ENCODE data around the gene CAPN13. TPM values are rescaled to one million over a fixed set of nuclear protein-coding genes. Genes with fewer than 3 reads are reported as not detected.

Gene CAPN13
- total RNA-seq, 2 experiments from 2014 or later: not detected

DNA sequence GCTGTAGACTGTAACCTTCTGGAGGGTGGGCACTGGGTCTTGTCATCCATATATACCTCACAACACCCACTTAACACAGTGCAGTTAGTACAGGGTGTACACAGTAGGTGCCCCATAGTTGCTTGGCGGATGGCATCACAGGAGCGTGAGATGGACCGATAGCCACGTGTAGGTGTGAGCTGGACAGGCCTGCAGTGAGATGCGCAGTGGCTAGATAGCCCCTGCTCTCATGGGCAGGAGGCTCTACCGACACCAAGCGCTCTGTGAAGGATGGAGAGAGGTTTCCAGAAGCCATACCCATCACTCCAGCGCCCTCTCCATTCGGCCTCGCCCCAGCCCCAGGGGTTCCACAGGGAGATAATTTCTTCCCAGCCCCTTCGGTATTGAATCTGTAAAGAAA is 49.5 kb downstream of the CAPN13 start:
- Mint-ChIP-seq H3K36me3 (ENCODE audit: low read depth) (no peaks in the 10 kb centered on the region), H3K27me3 (peaks cover 25% of the 10 kb centered on the region), H3K4me1 (ENCODE audit: low read depth) (no peaks in the 10 kb centered on the region), H3K9me3 (no peaks in the 10 kb centered on the region), H3K4me3 (no peak overlapping the region), H3K27ac (no peak overlapping the region)
- H3K4me1 ChIP-seq (ENCODE audit: insufficient read depth, low read length): no peaks in the 10 kb centered on the region
- no peak overlapping the region for H3K4me3 ChIP-seq (ENCODE audit: low read length)
- ChIA-PET CTCF (no interaction called here), POLR2A (no interaction called here)
- H3K36me3 ChIP-seq (ENCODE audit: insufficient read depth, low read length): no peaks in the 10 kb centered on the region
- intact Hi-C loops (cut with DNase I, micrococcal nuclease): no loop called here
- ATAC-seq (ENCODE audit: poor library complexity) (no peak), DNase-seq (peak in 1 of 14 experiments; percentile 5)
- no peak overlapping the region for H3K27ac ChIP-seq (ENCODE audit: low read depth in 1 of 2, low read length in 2 of 2)
- peaks cover 3 to 5% of the 10 kb centered on the region in 2 experiments for H3K27me3 ChIP-seq (ENCODE audit: control insufficient read depth in 1 of 2, insufficient read depth in 2 of 2, low read length in 2 of 2)
- peaks cover 0 to 3% of the 10 kb centered on the region in 2 experiments for H3K9me3 ChIP-seq (ENCODE audit: control insufficient read depth in 1 of 2, insufficient read depth in 1 of 2, low read length in 2 of 2)
- TF ChIP-seq, protein P1, sequence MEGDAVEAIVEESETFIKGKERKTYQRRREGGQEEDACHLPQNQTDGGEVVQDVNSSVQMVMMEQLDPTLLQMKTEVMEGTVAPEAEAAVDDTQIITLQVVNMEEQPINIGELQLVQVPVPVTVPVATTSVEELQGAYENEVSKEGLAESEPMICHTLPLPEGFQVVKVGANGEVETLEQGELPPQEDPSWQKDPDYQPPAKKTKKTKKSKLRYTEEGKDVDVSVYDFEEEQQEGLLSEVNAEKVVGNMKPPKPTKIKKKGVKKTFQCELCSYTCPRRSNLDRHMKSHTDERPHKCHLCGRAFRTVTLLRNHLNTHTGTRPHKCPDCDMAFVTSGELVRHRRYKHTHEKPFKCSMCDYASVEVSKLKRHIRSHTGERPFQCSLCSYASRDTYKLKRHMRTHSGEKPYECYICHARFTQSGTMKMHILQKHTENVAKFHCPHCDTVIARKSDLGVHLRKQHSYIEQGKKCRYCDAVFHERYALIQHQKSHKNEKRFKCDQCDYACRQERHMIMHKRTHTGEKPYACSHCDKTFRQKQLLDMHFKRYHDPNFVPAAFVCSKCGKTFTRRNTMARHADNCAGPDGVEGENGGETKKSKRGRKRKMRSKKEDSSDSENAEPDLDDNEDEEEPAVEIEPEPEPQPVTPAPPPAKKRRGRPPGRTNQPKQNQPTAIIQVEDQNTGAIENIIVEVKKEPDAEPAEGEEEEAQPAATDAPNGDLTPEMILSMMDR (IDR thresholded peaks at IDR 0.05): no peak

DNA sequence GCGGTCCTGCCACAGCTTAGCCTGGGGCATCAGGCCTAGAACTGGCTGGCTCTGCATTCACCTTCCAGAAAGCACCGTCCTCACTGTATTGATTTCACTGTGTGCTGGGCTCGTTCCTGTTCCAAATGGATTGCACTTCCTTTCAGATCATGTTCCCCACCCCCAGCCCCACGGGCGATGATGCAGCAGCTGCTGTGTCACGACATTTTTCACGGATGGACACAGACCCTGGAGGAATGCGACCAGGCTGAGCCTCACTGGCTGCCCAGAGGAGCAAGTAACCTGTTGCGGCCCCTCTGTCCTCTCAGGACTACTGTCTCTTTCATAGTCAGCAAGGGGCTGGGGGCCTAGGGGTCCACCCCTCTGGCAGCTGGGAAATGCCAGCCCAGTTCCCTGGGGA is 50.3 kb downstream of the CAPN13 start:
- DNase-seq (peak in 1 of 14 experiments; percentile 25), ATAC-seq (ENCODE audit: poor library complexity) (no peak)
- H3K4me1 ChIP-seq (ENCODE audit: insufficient read depth, low read length): no peaks in the 10 kb centered on the region
- H3K27me3 Mint-ChIP-seq: peaks cover 25% of the 10 kb centered on the region
- peaks cover 3 to 7% of the 10 kb centered on the region in 2 experiments for H3K27me3 ChIP-seq (ENCODE audit: control insufficient read depth in 1 of 2, insufficient read depth in 2 of 2, low read length in 2 of 2)
- TF ChIP-seq, protein P1 (IDR thresholded peaks at IDR 0.05): no peak
- no peaks in the 10 kb centered on the region for H3K36me3 Mint-ChIP-seq (ENCODE audit: low read depth)
- H3K4me3 Mint-ChIP-seq: no peak overlapping the region
- H3K9me3 Mint-ChIP-seq: no peaks in the 10 kb centered on the region
- no peak overlapping the region for H3K27ac Mint-ChIP-seq
- CTCF ChIA-PET: no interaction called here
- POLR2A ChIA-PET: no interaction called here
- H3K9me3 ChIP-seq (ENCODE audit: control insufficient read depth in 1 of 2, insufficient read depth in 1 of 2, low read length in 2 of 2): peaks cover 0 to 3% of the 10 kb centered on the region in 2 experiments
- H3K4me3 ChIP-seq (ENCODE audit: low read length): no peak overlapping the region
- no peaks in the 10 kb centered on the region for H3K36me3 ChIP-seq (ENCODE audit: insufficient read depth, low read length)
- H3K4me1 Mint-ChIP-seq (ENCODE audit: low read depth): no peaks in the 10 kb centered on the region
- intact Hi-C loops (cut with DNase I, micrococcal nuclease): no loop called here
- H3K27ac ChIP-seq (ENCODE audit: low read depth in 1 of 2, low read length in 2 of 2): no peak overlapping the region

DNA sequence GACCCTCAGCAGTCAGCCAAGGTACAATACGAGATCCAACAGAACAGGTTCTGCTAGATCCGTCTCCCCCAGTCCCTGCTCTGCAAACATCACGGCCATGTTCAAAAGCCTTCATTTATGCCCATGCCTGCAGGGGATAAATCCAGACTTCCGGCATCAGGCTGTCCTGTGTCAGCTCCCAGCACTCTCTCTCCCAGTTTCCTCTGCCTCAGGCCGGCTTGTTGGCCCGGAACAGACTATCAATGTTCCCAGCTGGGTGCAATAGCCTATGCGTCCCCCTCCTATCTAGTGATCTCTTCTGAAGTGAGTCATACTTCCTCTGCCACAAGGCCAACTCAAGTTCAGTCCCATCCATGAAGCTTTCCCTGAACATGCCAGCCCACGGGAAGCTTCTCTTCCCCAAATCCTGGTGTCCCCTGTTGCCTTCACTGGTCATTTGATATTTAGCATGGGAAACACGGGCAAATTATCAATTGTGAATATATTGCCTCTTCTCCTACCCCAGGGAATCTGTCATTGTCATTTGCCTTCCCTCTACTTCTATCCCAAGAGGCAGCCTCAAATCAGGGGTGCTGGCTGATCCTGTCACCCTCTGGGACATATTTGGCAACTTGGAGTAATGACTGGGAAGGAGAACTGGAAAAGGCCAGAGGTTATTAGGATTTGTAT is 51.1 kb downstream of the CAPN13 start:
- H3K9me3 Mint-ChIP-seq: no peaks in the 10 kb centered on the region
- H3K4me1 ChIP-seq (ENCODE audit: insufficient read depth, low read length): no peaks in the 10 kb centered on the region
- no peak for DNase-seq
- H3K36me3 Mint-ChIP-seq (ENCODE audit: low read depth): no peaks in the 10 kb centered on the region
- peaks cover 3 to 5% of the 10 kb centered on the region in 2 experiments for H3K27me3 ChIP-seq (ENCODE audit: control insufficient read depth in 1 of 2, insufficient read depth in 2 of 2, low read length in 2 of 2)
- no peak overlapping the region for H3K27ac ChIP-seq (ENCODE audit: low read depth in 1 of 2, low read length in 2 of 2)
- H3K4me1 Mint-ChIP-seq (ENCODE audit: low read depth): no peaks in the 10 kb centered on the region
- no peak overlapping the region for H3K27ac Mint-ChIP-seq
- ChIA-PET CTCF (no interaction called here), POLR2A (no interaction called here)
- no peaks in the 10 kb centered on the region for H3K36me3 ChIP-seq (ENCODE audit: insufficient read depth, low read length)
- no peak overlapping the region for H3K4me3 Mint-ChIP-seq
- peaks cover 25% of the 10 kb centered on the region for H3K27me3 Mint-ChIP-seq
- no peak for ATAC-seq (ENCODE audit: poor library complexity)
- TF ChIP-seq, protein P1 (IDR thresholded peaks at IDR 0.05): no peak
- intact Hi-C loops (cut with DNase I, micrococcal nuclease): no loop called here
- H3K9me3 ChIP-seq (ENCODE audit: control insufficient read depth in 1 of 2, insufficient read depth in 1 of 2, low read length in 2 of 2): peaks cover 0 to 3% of the 10 kb centered on the region in 2 experiments
- H3K4me3 ChIP-seq (ENCODE audit: low read length): no peak overlapping the region

Data from CD4-positive, alpha-beta T cell (primary cell).